CD4-positive, alpha-beta T cell (primary cell): ENCODE results near the gene PRKG1. TPM values are rescaled to one million over a fixed set of nuclear protein-coding genes. Genes with fewer than 3 reads are reported as not detected.

ENCODE experiments used
- ATAC-seq: fragments of 200-7000 bp; cut with Tn5 transposase; one replicate; pipeline ENCODE4 v1.10.0; 2022; ENCODE audit warnings: mild to moderate bottlenecking; ENCODE audit not compliant: poor library complexity
- CTCF ChIA-PET: fragments of 350-600 bp; sonication (Branson Sonifier 250); formaldehyde crosslinking; loops from one replicate; lab custom pipeline; 2021; ENCODE audit warnings: antibody characterized with exemption, inconsistent platforms; lab: Charles Lee
- POLR2A ChIA-PET: fragments of 350-600 bp; sonication (Branson Sonifier 250); formaldehyde crosslinking; loops from one replicate; lab custom pipeline; 2021; ENCODE audit warnings: antibody characterized with exemption, inconsistent platforms; lab: Charles Lee
- DNase-seq, 14 experiments: peaks; one replicate each; pipeline ENCODE4 v3.0.0-alpha.2; 2013 to 2020; ENCODE audit warnings: mixed read lengths in 2 of 14
- H3K27ac ChIP-seq, 2 donors: one replicate each; pipeline versions ENCODE4 v1.5.1 to v1.7.0; 2013; ENCODE audit warnings: low read length in 2 of 2, low read depth in 1 of 2, mild to moderate bottlenecking in 1 of 2
- H3K27me3 ChIP-seq, 2 experiments: 1 replicate in 1 of 2; 2 replicates in 1 of 2; pipeline versions ENCODE4 v1.6.1 to v1.7.0; 2013; ENCODE audit warnings: low read length in 2 of 2, control low read depth in 1 of 2, mild to moderate bottlenecking in 1 of 2, moderate library complexity in 1 of 2; ENCODE audit not compliant: insufficient read depth in 2 of 2, control insufficient read depth in 1 of 2
- H3K36me3 ChIP-seq: one replicate; pipeline ENCODE4 v1.6.1; 2013; ENCODE audit warnings: low read length, control low read depth; ENCODE audit not compliant: insufficient read depth
- H3K4me1 ChIP-seq: one replicate; pipeline ENCODE4 v1.6.1; 2013; ENCODE audit warnings: low read length, control low read depth; ENCODE audit not compliant: insufficient read depth
- H3K4me3 ChIP-seq: one replicate; pipeline ENCODE4 v1.5.1; 2013; ENCODE audit warnings: mild to moderate bottlenecking, low read length, moderate library complexity
- H3K9me3 ChIP-seq, 2 experiments: 1 replicate in 1 of 2; 2 replicates in 1 of 2; pipeline versions ENCODE4 v1.6.1 to v1.7.0; 2013; ENCODE audit warnings: low read length in 2 of 2, mild to moderate bottlenecking in 2 of 2, control low read depth in 1 of 2, moderate library complexity in 1 of 2; ENCODE audit not compliant: control insufficient read depth in 1 of 2, insufficient read depth in 1 of 2
- H3K27ac Mint-ChIP-seq: one replicate; pipeline ENCODE4 v1.8.0; 2020; ENCODE audit warnings: mixed read lengths
- H3K27me3 Mint-ChIP-seq: one replicate; pipeline ENCODE4 v1.8.0; 2021; ENCODE audit warnings: mixed read lengths
- H3K36me3 Mint-ChIP-seq: one replicate; pipeline ENCODE4 v1.8.0; 2021; ENCODE audit warnings: low read depth, mixed read lengths
- H3K4me1 Mint-ChIP-seq: one replicate; pipeline ENCODE4 v1.8.0; 2021; ENCODE audit warnings: low read depth, mixed read lengths
- H3K4me3 Mint-ChIP-seq: one replicate; pipeline ENCODE4 v1.8.0; 2020; ENCODE audit warnings: mild to moderate bottlenecking, mixed read lengths
- H3K9me3 Mint-ChIP-seq: one replicate; pipeline ENCODE4 v1.8.0; 2020; ENCODE audit warnings: mixed read lengths
- CTCF ChIP-seq: fragments of 200-600 bp; IDR thresholded peaks from one replicate; pipeline ENCODE4 v1.8.0; 2022; ENCODE audit warnings: antibody characterized with exemption, mild to moderate bottlenecking
- intact Hi-C, 2 experiments: fragments of 100-400 bp; cut with DNase I in 1 of 2; cut with micrococcal nuclease in 1 of 2; formaldehyde crosslinking; loops; one replicate each; pipeline versions ENCODE4 v1.15.1 to v1.9.0; 2023 to 2025; cut with DNase I, micrococcal nuclease
- total RNA-seq, 174 experiments: library from RNA in 2 of 174; stranded (reverse) in 2 of 174; gene quantifications; one replicate each; pipeline ENCODE4 v1.2.3 and lab custom pipeline; 2021 to 2026

The PRKG1 gene
- total RNA-seq, 2 experiments from 2014 or later, result 0.31 TPM; not detected in 1

DNA sequence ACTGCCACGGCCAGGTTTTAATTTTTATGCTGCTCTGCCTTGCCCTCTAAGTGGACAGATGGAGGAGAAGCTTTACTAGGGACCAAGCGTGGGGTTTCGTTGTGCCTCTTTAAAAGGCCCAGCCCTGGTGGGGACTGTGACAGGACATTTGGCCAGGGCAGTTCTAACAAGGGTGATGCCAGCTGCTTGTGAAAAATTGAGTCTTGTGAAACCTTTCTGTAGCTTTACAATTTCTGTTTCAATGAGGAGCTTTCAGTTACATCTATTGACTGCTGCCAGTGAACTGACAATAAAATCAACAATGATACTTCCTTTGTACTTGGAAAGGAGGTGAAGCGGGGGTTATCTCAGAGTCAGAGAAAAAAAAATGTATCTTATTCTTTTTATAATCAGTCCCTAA is 858.2 kb downstream of the PRKG1 start:
- no peaks in the 10 kb centered on the region for H3K9me3 Mint-ChIP-seq
- no peaks in the 10 kb centered on the region for H3K9me3 ChIP-seq
- CTCF ChIA-PET, result no interaction called here
- H3K27ac ChIP-seq, result no peak overlapping the region
- H3K27me3 Mint-ChIP-seq, result no peaks in the 10 kb centered on the region
- no peak overlapping the region for H3K27ac Mint-ChIP-seq
- H3K36me3 ChIP-seq, result no peaks in the 10 kb centered on the region
- no peaks in the 10 kb centered on the region for H3K4me1 ChIP-seq
- intact Hi-C loops, result no loop called here
- ATAC-seq, result no peak
- H3K36me3 Mint-ChIP-seq, result no peaks in the 10 kb centered on the region
- no peaks in the 10 kb centered on the region for H3K27me3 ChIP-seq
- H3K4me1 Mint-ChIP-seq, result no peaks in the 10 kb centered on the region
- no peak overlapping the region for H3K4me3 Mint-ChIP-seq
- no peak for DNase-seq
- TF ChIP-seq CTCF, result no peak
- POLR2A ChIA-PET, result no interaction called here
- no peak overlapping the region for H3K4me3 ChIP-seq

GRCh38 chr10:51934373-51934772 is 860.1 kb downstream of the PRKG1 start:
- Mint-ChIP-seq H3K4me3 (no peak overlapping the region), H3K9me3 (no peaks in the 10 kb centered on the region), H3K27ac (no peak overlapping the region), H3K4me1 (no peaks in the 10 kb centered on the region), H3K27me3 (no peaks in the 10 kb centered on the region), H3K36me3 (no peaks in the 10 kb centered on the region)
- POLR2A ChIA-PET, result no interaction called here
- H3K27ac ChIP-seq, result no peak overlapping the region
- no peaks in the 10 kb centered on the region for H3K9me3 ChIP-seq
- H3K4me1 ChIP-seq, result no peaks in the 10 kb centered on the region
- ATAC-seq (no peak), DNase-seq (no peak)
- H3K36me3 ChIP-seq, result no peaks in the 10 kb centered on the region
- no peaks in the 10 kb centered on the region for H3K27me3 ChIP-seq
- no peak overlapping the region for H3K4me3 ChIP-seq
- CTCF ChIA-PET, result no interaction called here
- intact Hi-C loops, result no loop called here
- TF ChIP-seq CTCF, result no peak

- Histone ChIP-seq H3K27me3 (no peaks in the 10 kb centered on the region), H3K27ac (no peak overlapping the region), H3K4me1 (no peaks in the 10 kb centered on the region), H3K9me3 (no peaks in the 10 kb centered on the region), H3K4me3 (no peak overlapping the region), H3K36me3 (no peaks in the 10 kb centered on the region)
- Mint-ChIP-seq H3K27ac (no peak overlapping the region), H3K36me3 (no peaks in the 10 kb centered on the region), H3K9me3 (no peaks in the 10 kb centered on the region), H3K27me3 (no peaks in the 10 kb centered on the region), H3K4me1 (no peaks in the 10 kb centered on the region), H3K4me3 (no peak overlapping the region)
- DNase-seq (no peak), ATAC-seq (no peak)
- ChIA-PET POLR2A (no interaction called here), CTCF (no interaction called here)
- intact Hi-C loops, result no loop called here
- no peak for TF ChIP-seq CTCF
Measured at GRCh38 chr10:51935341-51935740, 861.1 kb downstream of the PRKG1 start.
